GM19397 (cell line): ENCODE data around the gene PPCDC.
A peak's percentile ranks its signal among the peaks of the same experiment; 100 is the strongest.

Experiments used
- ATAC-seq: cut with Tn5 transposase; IDR thresholded peaks from one replicate; pipeline ENCODE4 v1.9.1; 2021; ENCODE audit warnings: mild to moderate bottlenecking, moderate library complexity; ENCODE audit not compliant: unreplicated experiment

The PPCDC gene

DNA sequence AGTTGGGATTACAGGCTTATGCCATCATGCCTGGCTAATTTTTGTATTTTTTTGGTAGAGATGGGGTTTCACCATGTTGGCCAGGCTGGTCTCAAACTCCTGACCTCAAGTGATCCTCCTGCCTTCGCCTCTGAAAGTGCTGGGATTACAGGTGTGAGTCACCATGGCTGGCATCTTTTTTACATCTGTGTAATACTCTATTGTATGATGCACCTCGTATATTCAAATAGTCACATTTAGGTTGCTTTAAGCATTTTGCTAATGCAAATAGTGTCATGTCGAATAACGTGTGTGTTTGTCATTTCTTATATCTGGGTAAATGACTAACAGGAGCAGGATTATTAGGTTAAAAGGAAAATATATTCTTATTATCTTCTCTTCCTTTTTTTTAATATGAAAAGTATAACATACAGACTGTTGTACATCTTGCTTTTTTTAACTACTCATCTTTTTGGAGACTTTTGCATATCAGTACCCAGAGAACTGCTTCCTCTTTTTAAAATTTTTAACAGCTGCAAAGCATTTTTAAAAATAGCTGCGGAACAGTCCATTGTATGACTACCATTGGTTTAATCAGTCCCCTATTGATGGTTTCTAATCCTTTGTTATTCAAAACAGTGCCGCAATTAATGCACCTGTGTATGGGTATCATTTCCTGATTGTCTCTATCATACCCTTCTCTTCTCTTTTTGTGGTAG, 14.6 kb upstream of the PPCDC start:
- ATAC-seq, result peak; percentile 68

DNA sequence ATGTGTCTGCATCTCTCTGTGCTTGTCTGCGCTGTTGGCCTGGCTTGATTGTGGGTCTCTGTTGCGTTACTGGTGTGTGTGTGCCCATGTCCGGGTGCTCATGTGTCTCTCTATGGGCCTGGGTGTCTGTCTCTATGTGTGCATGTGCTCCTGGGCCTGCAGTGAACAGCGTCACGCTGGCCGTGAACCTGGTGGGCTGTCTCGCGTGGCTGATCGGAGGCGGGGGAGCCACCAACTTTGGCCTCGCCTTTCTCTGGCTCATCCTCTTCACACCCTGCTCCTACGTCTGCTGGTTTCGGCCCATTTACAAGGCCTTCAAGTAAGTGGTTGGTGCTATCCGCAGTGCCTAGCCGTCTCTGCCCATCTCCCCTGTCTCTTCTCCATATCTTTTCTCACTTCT, 7.0 kb upstream of the PPCDC start:
- no peak for ATAC-seq

DNA sequence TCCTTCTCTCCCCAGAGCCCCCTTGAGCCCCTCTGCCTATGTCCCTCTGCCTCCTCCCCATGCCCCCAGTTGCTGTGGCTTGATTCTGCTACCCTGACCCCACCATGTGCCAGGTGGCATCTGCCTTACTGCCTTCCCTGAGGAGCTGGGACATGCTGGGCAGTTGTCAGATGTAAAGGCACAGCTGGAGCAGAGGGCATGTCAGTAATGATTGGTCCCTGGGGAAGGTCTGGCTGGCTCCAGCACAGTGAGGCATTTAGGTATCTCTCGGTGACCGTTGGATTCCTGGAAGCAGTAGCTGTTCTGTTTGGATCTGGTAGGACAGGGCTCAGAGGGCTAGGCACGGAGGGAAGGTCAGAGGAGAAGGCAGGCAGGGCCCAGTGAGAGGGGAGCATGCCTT, 3.5 kb upstream of the PPCDC start:
- ATAC-seq, result no peak

DNA sequence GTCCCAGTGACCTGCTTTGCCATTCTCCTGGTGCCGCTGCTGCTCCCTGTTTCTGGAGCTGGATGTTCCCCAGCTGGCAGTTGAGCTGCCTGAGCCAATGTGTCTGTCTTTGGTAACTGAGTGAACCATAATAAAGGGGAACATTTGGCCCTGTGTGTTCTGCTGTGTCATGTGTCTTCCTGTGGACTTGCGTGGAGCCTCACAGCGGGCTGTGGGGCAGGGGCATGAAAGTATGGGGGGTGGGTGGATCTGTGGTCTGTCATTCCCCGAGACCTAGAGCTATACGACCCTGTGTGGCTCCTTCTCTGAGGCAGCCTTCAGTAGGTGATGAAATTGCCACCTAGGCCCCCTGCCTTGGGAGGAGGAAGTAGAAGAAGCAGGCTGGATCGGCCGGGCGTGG, 2.0 kb upstream of the PPCDC start:
- no peak for ATAC-seq

GRCh38 chr15:75022783-75023180, 608 bp upstream of the PPCDC start:
- ATAC-seq, result no peak

GRCh38 chr15:75023872-75024636, 664 bp downstream of the PPCDC start:
- ATAC-seq, result no peak

- ATAC-seq, result no peak
Observed at GRCh38 chr15:75025107-75025506, 1.7 kb downstream of the PPCDC start.

DNA sequence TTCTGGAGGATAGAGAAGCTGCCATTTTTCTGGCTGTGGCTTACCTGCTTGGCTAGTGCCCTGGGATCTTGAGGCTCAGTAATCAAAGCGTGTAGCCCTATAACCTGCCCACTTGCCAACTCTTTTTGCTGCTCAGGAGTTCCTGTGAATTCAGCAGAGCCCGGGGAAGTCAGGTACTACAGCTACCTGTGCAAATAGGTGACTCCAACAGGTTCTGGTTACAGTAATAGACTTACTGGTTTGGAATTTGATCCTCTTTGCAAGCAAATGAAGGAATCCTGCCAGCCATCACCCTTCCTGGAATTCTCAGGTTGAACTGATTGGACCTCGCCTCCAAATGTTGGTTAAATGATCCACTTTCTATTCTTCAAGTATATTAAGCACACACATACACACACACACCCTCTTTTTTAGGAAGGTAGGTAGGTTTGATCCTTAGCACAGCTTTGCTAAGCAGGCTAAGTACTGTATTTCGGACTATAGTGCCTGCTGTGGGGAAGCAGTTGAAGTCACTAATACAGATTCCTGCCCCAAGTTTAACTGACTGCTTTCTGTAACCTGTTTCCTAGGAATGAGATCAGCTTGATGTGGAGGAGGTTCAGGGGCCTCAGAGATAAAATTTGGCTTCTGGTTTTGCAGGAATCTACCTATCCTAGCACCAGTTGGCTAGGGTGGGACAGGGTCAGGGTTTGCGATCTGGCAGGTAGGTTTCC, 2.3 kb downstream of the PPCDC start:
- ATAC-seq, result no peak

GRCh38 chr15:75027551-75027950, 4.2 kb downstream of the PPCDC start:
- no peak for ATAC-seq

DNA sequence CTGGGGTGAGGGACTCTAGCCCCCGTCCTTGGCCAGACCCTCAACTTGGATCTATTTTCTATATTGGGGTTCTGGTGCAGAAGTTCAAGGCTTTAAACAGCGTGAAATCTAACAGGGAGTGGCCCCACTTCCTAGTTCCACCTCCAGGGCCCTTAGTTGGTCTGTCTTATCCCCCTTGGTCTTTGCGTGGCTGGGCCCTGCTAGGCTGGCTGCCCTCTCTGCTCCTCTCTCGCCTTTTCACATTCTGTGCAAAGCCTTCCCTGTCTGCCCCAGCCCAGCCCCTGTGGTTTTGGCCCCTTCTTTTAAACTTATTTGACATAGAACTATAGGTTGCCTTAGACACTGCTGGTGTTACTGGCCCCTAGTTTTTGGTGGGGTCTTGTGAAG, 5.6 kb downstream of the PPCDC start:
- no peak for ATAC-seq

DNA sequence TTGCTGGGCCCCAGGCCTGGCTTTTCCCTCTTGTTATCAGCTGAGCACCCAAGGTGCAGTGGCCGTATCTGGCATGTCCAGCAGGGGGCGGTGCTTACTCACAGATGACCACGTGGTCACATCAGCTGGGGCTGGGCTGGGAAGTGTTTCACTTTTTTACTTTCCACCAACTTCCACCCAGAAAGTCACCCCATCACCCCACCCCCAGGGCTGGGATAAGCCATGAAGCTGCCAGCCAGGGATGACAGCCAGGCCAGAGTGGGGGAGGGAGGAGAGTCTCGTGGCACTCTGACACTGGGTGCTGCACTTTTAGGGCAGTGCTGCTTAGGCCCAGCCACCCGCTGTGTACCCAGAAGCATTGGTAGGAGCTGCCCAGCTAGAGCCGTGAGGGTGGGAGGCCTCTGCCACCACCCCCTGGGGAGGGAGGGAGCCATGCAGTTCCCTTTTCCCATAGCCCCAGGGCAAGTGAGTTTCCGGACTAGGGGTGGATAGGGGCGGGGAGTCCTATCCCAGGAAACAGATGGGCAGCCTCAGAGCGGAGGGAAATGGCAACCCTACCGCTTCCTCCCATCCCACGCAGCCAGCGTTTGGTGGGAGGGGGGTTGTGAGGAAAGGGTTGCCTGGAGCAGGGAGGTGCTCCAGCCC, 6.1 kb downstream of the PPCDC start:
- no peak for ATAC-seq

DNA sequence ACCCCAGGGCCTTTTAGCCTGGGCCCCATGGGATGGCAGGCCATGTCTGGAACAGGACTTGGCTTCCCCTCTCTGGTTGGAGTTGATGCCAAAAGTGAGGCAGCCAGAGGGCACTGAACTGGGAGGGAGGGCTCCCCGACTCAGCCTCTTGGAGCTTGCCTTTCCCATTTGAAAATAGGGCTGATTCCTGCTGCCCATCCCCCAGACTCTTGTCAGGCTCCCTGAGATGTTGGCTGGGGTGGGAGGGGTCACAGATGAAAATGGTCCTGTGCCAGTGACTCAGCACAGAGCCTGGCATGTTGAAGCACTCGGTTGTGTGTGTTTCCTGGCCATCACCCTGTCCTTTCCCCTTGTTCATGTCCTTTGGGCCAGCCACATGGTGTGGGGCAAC, 6.6 kb downstream of the PPCDC start:
- no peak for ATAC-seq

GRCh38 chr15:75030424-75030823, 7.0 kb downstream of the PPCDC start:
- no peak for ATAC-seq

DNA sequence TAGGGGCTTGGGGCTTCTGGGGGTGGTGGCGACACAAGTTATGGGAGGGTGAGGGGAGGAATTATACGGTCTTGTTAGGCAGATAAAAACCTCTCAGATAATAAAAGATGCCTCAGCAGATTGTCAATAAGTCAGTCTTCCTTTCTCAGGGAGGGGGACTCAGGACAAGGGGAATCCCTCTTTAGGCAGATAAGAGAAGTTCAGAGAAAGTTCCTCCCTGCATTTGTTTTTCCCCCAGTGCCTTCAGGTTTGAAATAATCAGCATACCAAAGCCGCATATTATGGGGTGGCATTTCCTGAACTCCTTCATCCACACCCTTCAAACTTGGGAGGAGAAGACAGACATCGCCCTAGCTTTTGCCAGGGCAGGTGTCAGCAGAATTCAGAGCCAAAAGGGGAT, 8.5 kb downstream of the PPCDC start:
- no peak for ATAC-seq

- ATAC-seq, result no peak
Observed at GRCh38 chr15:75032395-75032794, 9.0 kb downstream of the PPCDC start.

DNA sequence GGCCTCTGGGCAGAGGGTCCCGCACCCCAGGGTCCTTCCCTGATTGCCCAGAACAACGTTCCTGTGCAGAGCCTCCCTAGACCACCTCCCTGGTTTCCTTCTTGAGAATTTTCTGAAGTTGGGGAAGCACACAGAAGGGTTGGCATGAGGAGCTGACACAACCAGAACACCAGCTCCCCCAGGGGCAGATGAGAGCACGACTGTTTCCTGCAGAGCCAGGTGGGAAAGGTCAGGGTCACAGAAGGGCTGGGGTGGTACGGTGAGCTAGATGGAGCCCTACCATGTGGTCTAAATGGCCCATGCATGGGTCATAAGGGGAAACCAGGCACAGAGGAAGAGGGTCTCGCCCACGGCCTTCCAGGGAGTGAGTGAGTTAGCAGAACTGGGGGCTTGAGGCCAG, 10.4 kb downstream of the PPCDC start:
- ATAC-seq, result no peak

- ATAC-seq, result no peak
Observed at GRCh38 chr15:75034615-75035014, 11.2 kb downstream of the PPCDC start.

DNA sequence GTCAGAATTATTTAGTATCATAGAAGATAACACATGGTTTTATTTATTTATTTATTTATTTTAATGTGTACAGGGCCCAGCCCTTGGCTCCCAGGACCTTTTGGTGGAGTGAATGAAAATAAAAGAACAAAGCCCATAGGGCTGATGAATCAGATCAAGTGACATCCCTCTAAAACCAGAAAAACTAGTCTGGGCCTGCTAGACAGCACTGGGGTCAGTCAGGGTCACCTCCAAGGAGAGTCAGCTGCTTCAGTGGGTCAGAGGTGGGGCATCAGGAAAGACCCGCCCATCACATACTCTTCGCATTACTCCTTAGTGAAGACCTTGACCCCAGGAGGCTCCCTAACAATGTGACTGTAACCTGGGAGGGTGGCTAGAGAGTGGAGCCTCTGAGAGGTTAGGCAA, 12.8 kb downstream of the PPCDC start:
- ATAC-seq, result no peak

DNA sequence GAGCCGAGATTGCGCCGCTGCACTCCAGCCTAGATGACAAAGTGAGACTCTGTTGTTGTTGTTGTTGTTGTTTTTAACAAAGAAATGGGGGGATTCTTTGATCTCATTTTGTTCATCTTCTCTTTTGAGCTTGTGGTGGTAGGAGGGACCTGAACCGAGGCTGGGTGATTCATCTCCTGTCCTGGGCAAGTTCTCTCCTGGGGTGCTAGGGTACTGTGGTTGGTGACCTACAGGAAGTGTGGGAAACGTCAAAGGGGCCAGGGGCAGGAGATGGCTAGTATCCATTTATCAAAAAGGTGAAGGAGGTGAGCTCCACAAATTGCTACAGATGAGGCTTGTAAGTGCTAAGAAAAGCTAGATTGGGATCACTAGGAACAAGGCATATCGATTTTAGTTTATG, 14.3 kb downstream of the PPCDC start:
- ATAC-seq, result no peak

DNA sequence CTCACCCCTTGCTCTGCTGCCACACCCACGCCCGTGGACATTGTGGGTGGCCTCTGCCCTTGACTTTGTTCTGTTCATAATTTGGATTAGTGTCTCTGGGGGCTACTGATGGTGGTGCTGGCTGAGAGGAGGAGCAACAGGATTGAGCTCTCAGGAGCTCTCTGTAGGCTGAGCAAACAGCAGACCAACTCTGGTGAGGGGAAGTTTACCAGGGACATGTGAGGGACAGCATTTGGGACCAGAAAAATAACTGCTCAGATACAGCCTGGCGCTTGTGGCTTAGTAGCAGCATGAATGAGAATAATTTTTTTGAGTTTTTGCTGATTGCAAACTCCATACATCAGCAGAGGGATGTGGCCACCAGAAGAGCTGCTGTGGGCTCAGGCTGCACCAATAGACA, 14.8 kb downstream of the PPCDC start:
- no peak for ATAC-seq

- peak; percentile 67 for ATAC-seq
Observed at GRCh38 chr15:75042730-75043508, 19.5 kb downstream of the PPCDC start.
